GM21367 (cell line): ENCODE results near the gene SAMD13.
A peak's percentile ranks its signal among the peaks of the same experiment; 100 is the strongest.
"Not testable (repeated sequence)": the region's sequence is repeated elsewhere in the genome, so short reads cannot be mapped to it uniquely, and the experiment has no call there.

Experiments
- ATAC-seq: cut with Tn5 transposase; IDR thresholded peaks from one replicate; pipeline ENCODE4 v1.9.1; 2021; ENCODE audit not compliant: unreplicated experiment

SAMD13 gene

DNA sequence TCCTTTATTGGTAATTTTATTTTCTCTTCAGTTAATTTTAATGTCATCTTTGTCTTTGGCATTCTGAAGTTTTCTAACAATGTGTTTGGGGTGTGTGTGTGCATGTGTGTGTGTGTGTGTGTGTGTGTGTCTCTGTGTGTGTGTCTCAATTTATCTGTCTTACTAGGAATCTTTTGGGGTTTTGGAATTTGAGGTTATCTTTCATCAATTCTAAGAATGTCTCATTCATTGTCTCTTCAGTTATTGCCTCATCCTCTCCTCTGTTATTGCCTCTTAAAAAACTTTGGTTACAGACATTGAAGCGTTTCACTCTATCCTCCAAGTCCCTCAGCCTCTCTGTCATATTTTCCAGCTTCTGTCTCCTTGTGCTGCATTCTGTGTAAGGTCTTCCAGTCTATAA is 18.1 kb upstream of the SAMD13 start:
- ATAC-seq: no peak

DNA sequence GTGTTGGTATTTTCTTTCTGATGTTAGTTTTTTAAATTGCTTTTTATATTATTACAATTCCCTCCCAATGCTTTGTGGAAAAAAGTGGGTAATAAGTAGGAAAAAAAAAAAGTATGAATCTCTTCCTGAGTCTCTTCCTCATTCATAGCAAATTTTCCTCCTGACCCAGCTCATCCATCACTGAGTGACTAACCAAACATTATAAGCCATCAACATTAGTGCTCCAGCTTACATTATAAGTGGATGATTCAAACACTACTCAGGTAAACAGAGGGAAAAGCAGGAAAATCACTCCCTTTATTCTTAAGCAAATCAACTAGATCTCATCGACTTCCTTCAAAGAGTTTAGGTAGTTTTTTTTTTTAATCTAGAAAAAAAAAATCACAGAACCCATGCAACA is 15.4 kb upstream of the SAMD13 start:
- no peak for ATAC-seq

DNA sequence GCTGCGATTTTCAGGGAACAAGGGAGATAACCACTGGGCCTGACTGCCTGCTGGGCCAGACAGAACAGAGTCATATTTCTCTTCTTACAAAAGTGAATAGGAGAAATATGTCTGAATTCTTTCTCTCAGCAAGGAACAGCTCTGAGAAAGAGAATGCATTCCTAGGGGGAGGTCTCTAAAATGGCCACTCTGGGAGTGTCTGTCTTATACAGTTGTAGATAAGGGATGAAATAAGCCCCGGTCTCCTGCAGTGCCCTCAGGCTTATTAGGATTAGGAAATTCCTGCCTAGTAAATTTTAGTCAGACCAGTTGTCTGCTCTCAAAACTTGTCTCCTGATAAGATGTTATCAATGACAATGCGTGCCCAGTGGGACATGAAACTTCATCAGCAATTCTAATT is 14.1 kb upstream of the SAMD13 start:
- ATAC-seq: not testable (repeated sequence)

DNA sequence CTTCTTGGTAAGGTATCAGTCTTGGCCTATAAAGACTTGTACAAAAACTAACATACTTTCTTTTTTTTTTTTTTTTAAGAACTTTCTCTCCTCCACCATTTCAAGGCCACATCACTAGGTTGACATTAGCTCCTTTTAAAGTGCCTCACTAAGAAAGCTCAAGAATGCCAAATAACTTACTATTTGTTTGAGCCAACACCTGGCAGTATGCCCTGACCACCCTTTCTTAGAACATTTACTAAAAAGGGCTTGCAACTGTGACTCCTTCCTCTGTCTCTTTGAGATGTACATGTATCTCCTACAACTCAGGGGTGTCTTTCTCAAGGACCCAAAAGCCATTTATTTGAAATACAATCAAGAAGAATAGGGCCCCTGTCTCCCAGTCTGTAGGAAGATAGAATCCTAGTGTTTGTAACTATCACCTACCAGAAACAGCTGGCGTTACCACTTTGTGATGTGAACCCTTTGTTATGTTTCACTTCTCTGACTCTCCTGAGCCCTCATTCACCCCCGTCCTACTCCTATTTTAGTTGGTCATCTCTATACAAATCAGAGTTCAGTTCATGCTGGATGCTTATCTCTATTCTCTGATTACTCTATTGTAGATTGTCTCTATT is 12.2 kb upstream of the SAMD13 start:
- ATAC-seq: no peak

DNA sequence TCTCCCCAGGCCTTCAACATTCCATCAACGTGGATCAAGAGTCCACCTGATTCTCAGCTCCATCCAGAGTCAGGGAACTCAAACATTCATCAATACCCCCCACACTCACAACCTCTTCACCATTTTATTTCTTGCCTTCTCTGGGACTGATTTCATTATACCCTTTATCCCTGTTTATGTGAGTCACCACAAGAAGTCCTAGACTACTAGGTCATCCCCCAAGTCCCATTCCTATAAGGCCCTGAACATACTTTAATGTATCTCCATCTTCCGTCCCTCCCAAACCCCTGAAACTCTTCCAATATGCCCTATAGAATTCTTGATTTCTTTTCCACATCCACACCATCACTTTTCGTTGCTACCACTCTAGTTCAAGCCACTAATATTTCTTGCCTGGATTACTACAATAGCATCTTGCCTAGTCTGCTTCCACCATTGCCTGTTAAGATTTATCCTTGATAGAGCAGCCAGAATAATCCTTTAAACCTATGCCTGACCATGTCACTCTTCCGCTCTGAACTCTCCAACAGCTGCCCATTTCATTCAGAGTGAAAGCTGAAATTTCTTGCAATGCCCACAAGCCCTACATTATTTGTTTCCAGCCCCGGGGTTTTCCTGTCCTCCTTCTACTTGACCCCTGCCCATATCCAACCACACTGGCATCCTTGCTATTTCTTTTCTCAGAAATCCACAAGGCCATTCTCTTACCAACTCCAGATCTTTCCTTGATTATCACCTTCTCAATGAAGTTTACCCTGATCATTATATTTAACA is 9.4 kb upstream of the SAMD13 start:
- ATAC-seq: no peak

DNA sequence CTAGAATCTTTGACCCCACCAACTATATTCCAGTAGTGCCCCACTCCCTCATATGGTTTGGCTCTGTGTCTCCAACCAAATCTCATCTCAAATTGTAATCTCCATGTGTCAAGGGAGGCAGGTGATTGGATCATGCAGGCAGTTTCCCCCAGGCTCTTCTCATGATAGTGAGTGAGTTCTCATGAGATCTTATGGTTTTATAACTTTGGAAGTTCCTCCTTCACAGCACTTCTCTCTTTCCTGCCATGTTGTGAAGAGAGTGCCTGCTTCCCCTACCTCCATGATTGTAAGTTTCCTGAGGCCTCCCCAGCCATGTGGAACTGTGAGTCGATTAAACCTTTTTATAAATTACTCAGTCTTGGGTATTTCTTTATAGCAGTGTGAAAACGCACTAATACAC is 7.7 kb upstream of the SAMD13 start:
- ATAC-seq: no peak

DNA sequence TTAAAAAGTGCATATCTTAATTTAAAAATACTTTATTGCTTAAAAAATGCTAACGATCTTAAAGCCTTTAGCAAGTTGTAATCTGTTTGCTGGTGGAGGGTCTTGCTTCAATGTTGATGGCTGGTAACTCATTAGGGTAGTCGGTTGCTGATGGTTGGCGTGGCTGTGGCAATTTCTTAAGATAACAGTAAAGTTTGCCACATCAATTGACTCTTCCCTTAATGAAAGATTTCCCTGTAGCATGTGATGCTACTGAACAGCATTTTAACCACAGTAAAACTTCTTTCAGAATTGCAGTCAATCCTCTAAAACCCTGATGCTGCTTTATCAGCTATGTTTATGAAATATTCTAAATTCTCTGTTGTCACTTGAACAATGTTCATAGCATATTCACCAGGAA is 6.8 kb upstream of the SAMD13 start:
- no peak for ATAC-seq

DNA sequence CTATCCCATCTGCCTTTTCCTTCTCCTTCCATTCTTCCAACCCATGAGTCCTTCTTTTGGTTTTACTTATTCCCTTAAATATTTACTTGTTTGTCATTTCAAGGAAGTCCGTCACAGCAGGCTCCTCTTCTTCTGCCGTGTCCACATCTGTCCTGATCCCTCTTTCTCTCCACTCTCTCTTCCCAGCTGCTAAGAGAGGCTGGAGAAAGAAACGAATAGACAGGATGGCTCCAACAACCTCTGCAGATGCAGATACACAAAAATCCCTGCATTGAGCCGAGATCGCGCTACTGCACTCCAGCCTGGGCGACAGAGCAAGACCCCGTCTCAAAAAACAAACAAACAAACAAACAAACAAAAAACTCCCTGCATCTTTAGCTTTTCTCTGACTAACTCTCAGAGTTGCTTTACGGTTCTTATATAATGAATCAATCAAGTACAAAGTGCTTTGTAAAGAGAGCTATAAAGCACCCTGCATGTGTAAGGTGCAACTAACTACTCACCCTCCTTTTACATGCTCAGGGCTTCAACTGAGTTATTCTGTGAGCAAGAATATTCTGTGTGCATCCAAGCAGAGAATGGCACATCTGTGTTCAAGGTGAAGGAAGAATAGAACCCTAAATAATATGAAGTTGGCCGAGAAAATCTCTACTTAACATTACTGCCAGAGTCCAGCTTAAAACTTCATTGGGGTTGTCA is 3.8 kb upstream of the SAMD13 start:
- ATAC-seq: no peak

DNA sequence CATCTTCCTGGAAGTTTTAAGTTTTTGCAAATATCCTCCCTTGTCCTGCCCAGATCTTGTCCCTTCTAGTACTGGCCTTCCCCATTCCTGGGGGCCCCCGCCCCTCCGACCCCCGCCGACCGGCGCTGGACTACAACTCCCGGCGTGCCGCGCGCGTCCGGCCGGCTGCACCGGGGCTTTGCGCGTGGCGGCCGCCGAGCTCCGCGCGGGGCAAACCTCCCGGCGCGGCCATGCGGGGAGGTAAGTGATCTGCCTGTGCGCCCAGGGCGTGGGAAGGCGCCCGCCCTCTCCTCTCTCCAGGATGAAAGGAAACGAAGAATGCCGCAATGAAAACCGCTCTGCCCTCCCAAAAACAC is 3.2 kb upstream of the SAMD13 start:
- peak; percentile 71 for ATAC-seq

DNA sequence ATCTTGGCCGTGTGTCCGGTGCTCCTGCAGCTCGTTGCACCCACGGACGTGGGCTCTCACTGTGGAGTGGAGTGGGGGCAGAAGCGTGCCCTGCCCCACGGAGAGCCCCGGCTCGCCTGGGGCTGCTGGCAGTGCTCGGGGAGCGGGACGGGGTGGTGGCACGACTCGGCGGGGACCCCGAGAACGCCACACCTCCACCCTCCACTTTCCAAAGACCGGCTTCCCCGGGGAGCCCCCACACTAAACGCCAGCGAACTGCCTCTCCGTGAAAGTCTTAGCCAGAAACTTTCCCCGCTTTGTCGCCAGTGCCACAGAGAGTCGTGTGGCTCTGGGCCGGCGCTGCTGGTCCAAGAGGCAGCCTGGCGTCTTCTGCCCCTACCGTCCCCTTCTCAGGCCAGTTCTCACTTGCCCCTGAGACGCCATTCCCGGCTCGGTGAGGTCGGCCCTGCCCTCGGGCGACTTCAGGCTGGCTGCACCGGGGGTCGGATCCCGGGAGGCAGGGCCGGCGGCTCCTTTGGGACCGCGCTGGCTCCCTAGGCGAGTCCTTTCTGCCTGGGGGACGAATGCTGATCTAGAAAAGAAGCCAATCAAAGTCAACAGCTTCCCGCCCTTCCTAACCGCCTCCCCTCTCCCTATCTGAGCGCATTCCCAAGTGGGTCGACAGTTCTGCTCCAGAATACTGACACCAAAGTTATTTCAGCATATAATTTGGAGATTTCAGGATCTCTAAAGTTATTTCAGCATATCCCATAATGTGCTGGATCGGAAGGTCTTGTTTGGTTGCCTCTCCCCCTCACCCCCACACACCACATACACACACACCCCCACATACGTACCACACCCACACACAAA is 2.6 kb upstream of the SAMD13 start:
- ATAC-seq: peak; percentile 37

DNA sequence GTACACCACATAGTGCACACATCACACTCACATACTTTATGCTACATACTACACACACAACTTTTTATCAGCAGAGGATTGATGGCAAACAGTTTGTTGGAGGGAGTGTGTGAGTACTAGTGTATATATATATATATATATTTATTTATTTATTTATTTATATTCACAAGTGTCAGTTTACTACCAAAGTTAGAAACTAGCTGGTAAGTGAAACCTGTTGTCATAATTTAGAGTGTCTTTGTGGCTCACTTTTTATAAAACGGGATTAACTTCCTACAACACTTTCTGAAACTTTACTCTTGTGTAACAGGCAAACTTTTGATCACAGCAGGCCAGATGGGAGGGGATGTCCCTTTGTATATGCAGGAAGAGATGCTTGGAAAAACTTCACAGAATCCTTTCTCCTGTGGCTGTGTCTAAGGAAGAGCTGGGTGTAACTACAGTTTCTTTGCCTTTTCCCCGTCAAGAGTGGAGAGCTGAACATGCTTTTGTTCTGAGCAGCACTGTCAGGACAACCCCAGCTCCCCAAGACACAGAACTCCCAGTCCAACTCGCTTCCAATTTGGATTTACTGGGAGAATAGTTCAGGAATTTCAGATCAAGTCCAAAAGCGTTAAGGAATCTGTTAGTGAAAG is 1.9 kb upstream of the SAMD13 start:
- no peak for ATAC-seq

DNA sequence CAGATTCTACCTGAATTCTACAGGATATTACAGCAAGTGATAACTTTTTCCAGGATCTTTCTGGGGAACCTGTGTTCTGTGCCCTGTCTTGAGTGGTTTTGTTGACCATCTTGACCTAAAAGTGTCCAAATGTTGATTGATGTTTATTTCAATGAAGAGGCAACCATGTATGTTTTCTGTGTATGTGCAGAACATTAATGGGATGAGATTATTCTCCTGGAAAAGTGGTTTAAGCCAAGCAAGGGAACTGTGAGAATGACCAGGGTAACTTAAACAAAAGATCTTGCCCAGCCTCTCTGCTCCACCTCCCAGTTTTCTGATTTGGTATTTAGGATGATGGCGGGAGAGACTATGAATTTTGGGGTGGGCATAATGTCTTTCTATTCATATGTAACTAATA is 1.0 kb upstream of the SAMD13 start:
- ATAC-seq: no peak

DNA sequence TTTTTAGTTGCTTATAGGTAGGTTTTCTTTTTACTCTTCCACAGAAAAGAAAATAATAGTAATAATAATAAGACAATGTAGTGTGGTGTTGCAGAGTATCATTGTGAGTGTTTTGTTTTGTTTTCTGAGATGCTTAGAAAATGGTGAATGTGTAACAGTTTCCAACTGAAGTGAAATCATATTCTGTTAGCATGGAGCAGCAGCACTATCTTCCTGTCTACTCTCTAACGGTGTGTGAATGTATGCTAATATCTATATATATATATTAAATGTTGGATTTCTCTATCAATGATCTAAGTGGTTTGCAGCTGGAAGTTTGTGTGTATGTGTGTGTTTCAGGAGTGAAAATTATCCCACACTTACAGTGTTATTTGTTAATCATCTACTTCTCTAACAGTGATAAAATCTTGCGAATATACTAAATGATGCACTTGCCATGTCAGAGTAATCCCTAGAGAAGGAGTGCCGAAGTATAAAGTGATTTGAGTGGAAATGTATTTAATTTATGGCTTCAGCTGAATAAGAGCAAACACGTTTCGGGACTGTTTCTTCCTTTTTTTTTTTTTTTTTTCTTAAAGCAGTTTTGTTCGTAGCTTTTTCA is 377 bp downstream of the SAMD13 start:
- ATAC-seq: no peak

DNA sequence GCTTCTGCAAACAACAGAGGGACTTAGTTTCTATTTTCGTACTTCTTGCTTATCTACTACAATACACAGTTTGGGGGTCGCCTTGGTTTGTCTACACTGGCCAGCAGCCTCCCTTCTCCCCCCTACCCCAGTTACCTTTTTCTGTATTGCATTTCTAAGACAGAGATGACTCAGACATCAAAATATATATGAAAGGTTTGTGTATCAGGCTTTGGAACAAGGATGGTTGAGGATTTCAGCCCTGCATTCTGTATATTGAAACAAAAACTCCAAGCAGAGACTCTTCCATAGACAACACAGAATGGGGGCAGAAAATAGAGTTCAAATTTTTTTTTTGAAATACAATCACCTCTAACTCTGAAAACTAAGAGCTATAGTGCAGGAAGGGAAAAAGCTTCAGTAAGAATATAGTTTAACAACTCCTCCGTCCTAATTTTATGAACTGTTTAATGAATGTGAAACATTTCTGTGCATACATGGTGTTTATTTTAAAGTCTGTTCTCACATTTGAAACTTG is 1.9 kb downstream of the SAMD13 start:
- no peak for ATAC-seq

DNA sequence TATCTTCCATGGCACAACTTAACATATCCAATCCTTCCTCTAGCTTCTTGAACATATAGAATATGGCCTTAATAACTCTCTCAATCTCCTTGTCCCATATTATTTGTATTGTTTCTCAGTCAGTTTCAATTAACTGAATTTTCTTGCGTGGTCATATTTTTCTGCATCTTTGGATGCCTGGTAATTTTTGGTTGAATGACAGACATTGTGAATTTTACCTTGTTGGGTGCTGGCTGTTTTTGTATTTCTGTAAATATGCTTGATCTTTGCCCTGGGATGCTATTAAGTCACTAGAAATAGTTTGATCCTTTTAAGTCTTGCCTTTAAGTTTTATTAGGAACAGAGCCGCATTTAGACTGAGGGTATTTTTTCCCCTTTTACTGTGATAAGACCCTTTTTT is 5.9 kb downstream of the SAMD13 start:
- ATAC-seq: no peak

DNA sequence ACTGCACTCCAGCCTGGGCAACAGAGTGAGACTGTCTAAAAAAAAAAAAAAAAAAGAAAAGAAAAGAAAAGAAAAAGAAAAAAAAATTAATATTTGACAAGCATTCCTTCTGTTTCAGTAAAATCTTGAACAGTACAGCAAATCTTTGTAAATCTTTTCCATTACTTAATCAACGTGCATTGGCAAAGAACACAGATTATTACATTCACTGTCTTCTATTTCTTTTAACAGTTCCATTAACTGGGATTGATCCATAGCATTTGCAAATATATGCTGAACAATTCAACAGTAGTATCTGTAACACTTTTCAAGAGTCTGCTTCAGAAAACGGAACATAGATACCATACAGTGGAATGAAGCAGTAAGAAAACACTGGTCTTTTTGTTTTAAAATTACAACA is 9.8 kb downstream of the SAMD13 start:
- ATAC-seq: no peak

DNA sequence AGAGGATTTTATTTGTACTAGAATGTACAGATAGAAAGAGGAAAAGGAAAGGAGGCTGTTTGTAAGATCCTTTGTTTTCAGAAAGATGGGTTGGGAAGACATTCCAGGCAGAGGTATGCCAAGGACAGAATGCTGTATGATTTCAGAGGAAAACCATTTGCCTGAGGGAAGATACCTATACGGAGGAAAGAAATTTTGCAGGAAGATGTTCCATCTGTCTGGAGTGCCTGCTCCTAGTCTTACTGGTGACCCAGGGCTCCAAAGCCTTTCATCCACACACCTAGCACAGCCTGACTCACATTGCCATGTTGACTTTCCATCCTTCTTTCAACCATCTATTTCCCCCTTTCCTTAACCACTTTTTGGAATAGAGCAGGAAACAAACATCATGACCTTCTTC is 18.2 kb downstream of the SAMD13 start:
- ATAC-seq: no peak

DNA sequence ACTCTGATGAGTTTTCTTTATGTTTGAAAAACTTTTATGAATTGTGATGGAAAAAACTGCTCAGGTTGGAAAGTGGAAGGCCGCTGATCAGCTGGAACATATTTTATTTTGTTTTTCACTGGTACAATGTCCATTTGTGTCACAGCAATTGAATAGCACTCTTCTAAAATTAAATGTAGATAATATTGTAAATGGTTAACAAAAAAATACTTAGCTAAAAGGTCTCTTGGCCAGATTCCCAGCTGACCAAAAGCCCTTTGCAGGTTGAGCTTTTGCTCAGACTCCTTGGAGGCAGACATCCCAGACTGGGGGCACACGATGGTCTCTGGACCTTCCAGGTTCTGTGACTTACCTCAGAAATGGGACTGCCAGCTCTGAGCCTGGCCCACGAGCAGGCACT is 26.3 kb downstream of the SAMD13 start:
- ATAC-seq: no peak

DNA sequence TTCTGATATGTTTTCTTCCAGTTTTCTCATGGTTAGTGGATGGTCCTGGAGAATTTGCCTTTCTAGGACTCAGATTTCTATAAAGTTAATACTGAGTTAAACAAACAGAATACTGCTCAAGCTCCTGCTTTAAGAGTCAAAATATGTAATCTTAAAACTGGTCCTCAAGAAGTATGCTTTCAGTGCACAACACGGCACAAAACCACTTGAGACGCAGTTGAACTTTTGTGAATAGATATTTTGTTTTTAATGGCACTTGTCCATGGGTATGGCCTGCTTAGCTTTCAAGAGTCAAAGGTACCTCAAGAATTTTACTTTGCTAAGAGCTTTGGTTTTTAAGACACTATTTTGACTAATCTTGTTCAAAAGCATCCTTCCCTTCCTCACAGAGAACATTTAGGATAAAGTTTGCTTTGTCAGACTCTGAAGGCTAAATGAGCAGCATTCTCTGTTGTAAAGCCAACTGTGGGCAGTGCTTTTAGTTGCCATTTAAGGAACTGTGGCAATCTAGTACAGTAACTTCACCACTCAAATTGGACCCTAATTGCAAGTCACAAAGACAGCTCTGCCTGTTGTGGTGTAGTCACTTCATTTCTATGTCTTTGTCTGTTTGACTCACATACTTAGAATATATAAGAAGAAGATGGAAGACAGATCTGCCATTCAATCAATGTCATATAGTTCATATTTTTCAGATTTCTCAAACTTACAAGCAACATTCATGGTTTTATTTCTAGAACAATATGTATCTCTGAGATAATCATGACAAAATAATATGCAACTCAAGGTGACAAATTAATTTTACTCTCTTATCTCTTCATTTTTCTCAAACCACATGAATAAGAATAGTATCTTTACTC is 28.8 kb downstream of the SAMD13 start:
- ATAC-seq: no peak
